Central memory CD8-positive, alpha-beta T cell (primary cell): ENCODE results near the gene HS6ST3.

Experiments
- ATAC-seq: fragments of 150-1000 bp; cut with Tn5 transposase; replicated peaks from 2 replicates; pipeline ENCODE4 v1.10.0; 2022; ENCODE audit warnings: mild to moderate bottlenecking, moderate FRiP score, moderate number of reproducible peaks; ENCODE audit not compliant: poor library complexity, severe bottlenecking; ENCODE audit errors: extremely low read depth
- DNase-seq, 2 donors: peaks; one replicate each; pipeline ENCODE4 v3.0.0; 2021; ENCODE audit warnings: low spot score in 2 of 2
- H3K27ac Mint-ChIP-seq: one replicate; pipeline ENCODE4 v1.8.0; 2022; ENCODE audit warnings: low read depth, mild to moderate bottlenecking, moderate library complexity, mixed read lengths
- H3K27me3 Mint-ChIP-seq: one replicate; pipeline ENCODE4 v1.8.0; 2022; ENCODE audit warnings: mixed read lengths
- H3K36me3 Mint-ChIP-seq: one replicate; pipeline ENCODE4 v1.8.0; 2022; ENCODE audit warnings: mild to moderate bottlenecking, moderate library complexity, mixed read lengths; ENCODE audit not compliant: insufficient read depth
- H3K4me1 Mint-ChIP-seq: one replicate; pipeline ENCODE4 v1.8.0; 2022; ENCODE audit warnings: mixed read lengths
- H3K4me3 Mint-ChIP-seq: one replicate; pipeline ENCODE4 v1.8.0; 2022; ENCODE audit warnings: mild to moderate bottlenecking, moderate library complexity, mixed read lengths
- H3K9me3 Mint-ChIP-seq: one replicate; pipeline ENCODE4 v1.8.0; 2022; ENCODE audit warnings: mixed read lengths

The HS6ST3 gene

DNA sequence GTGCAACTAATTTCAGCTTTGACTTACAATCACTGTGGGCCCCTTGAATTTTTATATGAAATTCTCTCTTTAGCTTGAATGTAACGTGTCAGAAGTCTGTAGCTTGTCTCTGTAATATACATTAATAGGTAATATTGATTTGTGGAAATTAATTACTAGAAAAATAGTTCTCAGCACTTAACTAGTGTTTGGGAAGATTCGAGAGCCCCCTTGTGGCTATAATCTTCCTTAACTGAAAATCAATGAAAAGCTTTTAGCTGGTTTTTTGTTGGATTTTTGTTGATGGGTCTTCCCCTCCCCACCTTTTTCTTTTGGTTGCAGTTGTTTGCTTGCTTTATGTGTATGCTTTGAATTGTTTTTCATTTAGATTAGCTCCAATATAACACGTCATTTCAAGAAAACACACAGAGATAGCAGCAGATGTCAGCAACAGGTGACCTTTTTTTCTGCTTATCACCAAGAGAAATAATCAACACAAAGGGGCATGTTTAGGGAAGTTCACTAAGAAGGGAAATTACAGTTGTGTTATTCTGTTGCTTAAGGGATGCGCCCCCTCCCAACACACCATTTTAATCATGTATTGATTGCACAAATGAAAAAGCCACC, 727.5 kb downstream of the HS6ST3 start:
- DNase-seq (no peak), ATAC-seq (no peak)
- H3K9me3 Mint-ChIP-seq, result peaks cover 1% of the 10 kb centered on the region
- H3K27ac Mint-ChIP-seq, result no peak overlapping the region
- H3K4me1 Mint-ChIP-seq, result no peaks in the 10 kb centered on the region
- H3K36me3 Mint-ChIP-seq, result no peaks in the 10 kb centered on the region
- no peak overlapping the region for H3K4me3 Mint-ChIP-seq
- no peaks in the 10 kb centered on the region for H3K27me3 Mint-ChIP-seq

DNA sequence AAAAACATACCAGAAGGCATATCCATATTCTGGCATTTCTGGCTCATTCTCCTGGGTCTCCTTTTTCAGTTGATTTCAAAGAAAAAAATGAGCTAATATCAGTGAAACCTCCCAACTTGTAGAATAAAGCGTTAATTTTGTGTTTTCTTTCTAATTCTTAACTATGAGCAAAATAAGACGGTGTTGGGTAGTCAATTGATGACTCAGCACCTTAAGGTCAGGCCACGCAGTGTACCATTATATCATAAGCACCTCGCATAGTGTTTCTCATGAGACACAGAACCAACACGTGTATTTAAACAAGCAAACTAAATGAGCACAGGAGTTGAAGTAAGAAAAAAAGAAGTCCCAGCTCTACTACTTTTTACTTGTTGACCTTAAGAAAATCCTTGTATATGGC, 729.5 kb downstream of the HS6ST3 start:
- Mint-ChIP-seq H3K36me3 (no peaks in the 10 kb centered on the region), H3K27me3 (no peaks in the 10 kb centered on the region), H3K4me1 (no peaks in the 10 kb centered on the region), H3K4me3 (no peak overlapping the region), H3K9me3 (no peaks in the 10 kb centered on the region), H3K27ac (no peak overlapping the region)
- ATAC-seq, result no peak
- no peak for DNase-seq

DNA sequence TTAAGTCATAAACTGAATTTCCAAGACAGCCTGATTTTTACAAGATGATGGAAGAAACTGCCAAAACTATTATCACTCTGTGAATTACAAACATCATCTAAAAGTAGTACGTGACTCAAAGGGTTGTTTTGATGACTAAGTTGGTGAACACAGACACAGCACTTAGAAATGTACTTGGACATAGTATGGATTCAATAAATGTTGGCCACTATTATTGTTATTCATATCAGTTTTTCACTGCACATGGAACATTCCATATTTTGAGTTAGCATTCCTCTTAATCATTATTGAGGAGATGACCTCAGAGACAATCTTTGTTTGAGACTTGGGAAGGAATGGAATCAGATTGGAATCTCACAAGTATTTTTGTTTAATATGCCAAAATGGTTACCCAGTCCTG, 731.5 kb downstream of the HS6ST3 start:
- ATAC-seq (no peak), DNase-seq (no peak)
- Mint-ChIP-seq H3K27ac (no peak overlapping the region), H3K4me1 (no peaks in the 10 kb centered on the region), H3K36me3 (no peaks in the 10 kb centered on the region), H3K4me3 (no peak overlapping the region), H3K9me3 (no peaks in the 10 kb centered on the region), H3K27me3 (no peaks in the 10 kb centered on the region)

DNA sequence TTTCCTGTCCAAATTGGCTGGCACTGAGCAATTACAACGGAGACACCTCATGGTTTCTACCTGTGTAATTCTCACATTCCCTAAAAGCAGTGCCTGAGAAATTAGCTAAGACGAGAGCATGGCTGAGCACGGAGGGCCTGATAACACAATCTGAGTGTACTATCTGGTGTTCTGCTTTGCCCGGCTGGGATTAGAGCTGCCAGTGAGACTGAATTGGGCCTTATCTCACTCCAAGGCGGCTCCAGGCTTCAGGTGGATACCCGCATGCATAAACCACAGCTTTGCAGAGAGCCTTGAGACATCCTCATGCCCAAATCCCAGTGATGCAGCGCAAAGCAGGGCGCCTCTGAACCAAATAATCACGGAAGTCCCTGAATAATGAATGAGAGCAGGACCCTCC, 732.1 kb downstream of the HS6ST3 start:
- Mint-ChIP-seq H3K9me3 (no peaks in the 10 kb centered on the region), H3K4me3 (no peak overlapping the region), H3K27ac (no peak overlapping the region), H3K27me3 (no peaks in the 10 kb centered on the region), H3K4me1 (no peaks in the 10 kb centered on the region), H3K36me3 (no peaks in the 10 kb centered on the region)
- DNase-seq, result no peak
- ATAC-seq, result no peak

DNA sequence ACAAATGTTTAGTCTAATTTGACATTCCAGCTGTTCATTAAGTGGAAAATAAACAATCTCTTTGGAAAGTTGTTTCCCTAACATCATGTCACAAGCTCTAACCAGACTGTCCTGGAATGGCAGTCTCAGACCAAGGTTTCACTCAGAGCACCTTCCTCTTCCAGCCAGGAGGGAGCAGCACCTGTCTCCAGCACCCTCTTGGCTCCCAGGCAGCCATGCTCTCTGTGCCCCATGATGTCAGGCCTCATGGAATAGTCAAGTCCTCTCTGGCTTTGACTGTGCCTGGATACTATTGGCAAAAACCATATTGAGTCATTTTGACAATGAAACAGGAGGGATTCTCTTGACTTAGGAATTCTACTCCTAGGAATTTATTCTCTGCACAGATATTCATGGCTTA, 733.0 kb downstream of the HS6ST3 start:
- Mint-ChIP-seq H3K4me1 (no peaks in the 10 kb centered on the region), H3K4me3 (no peak overlapping the region), H3K27me3 (no peaks in the 10 kb centered on the region), H3K36me3 (no peaks in the 10 kb centered on the region), H3K9me3 (no peaks in the 10 kb centered on the region), H3K27ac (no peak overlapping the region)
- no peak for DNase-seq
- ATAC-seq, result no peak

DNA sequence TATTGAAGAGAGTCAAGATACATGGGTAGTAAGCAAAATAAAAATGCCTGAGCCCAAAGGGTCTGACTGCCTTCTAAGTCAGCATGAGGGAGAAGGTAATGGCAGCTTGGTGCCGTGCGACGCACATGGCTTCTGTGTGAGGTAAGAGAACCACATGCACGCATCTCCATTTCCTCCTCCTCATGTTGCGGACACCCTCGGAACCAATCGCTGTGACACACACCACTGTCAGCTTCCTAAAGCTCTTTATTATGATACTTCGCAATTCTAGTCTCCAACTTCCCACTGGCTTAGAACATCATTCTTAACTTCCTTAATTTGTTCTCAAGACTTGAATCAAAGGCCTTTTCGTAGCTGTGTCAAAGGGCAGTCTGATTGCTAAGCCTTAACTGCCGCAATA, 734.2 kb downstream of the HS6ST3 start:
- Mint-ChIP-seq H3K27me3 (no peaks in the 10 kb centered on the region), H3K36me3 (no peaks in the 10 kb centered on the region), H3K4me3 (no peak overlapping the region), H3K27ac (no peak overlapping the region), H3K4me1 (no peaks in the 10 kb centered on the region), H3K9me3 (no peaks in the 10 kb centered on the region)
- DNase-seq (no peak), ATAC-seq (no peak)

DNA sequence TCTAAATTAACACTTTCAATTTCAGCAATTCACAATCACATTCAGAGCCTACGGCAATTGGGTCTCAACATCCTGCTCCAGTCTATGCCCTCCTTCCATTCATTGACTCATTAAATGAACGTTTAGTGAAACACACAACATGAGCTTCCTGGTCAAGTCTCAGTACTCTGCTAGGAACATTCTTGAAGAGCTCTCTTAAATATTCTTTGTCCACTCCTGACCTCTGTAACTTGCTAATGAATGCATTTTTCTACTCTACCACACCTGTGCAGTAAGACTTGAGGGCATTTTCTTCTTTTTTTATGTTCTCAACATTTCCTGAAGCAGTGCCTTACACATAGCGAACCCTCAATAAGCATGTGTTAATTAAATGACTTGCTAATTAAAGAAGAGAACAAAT, 735.7 kb downstream of the HS6ST3 start:
- no peaks in the 10 kb centered on the region for H3K9me3 Mint-ChIP-seq
- H3K36me3 Mint-ChIP-seq, result no peaks in the 10 kb centered on the region
- H3K4me1 Mint-ChIP-seq, result no peaks in the 10 kb centered on the region
- H3K27me3 Mint-ChIP-seq, result no peaks in the 10 kb centered on the region
- no peak overlapping the region for H3K4me3 Mint-ChIP-seq
- no peak for DNase-seq
- H3K27ac Mint-ChIP-seq, result no peak overlapping the region
- ATAC-seq, result no peak

DNA sequence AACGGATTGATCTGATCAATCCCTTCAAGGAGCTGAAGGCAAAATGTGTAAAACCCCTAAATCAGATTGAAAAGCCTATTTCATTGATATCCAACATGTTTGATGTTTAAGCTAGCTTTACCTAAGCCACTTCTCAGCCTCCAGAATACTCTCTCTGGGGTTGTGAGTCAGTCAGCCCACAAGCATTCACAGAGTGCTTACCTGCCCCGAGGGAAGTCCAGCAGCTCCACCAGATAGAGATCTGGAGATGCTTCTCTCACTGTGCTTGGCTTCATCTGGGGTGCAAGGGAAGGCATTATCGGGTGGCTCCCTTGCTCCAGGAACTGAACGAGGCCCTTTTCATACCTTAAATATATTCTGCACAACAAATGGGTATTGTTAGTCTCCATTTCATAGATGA, 744.7 kb downstream of the HS6ST3 start:
- no peaks in the 10 kb centered on the region for H3K4me1 Mint-ChIP-seq

DNA sequence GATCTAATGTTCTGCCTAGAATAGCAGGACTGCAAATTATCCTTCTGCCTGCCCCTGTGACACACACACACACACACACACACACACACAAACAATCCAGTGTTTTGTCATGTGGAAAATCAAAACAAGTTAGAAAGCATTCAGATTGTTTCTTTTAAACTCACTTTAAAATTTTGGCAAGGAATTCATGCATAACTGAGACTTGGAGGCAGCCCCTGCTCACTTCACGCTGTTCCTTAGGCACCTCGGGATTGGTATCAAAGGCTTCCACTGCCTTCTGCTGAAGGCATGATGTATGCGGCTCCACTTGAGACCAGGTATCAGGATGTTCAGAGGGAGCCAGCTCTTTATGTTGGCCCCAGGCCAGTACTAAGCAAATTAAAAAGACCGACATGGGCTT, 745.6 kb downstream of the HS6ST3 start:
- H3K36me3 Mint-ChIP-seq, result no peaks in the 10 kb centered on the region
- H3K27ac Mint-ChIP-seq, result no peak overlapping the region
- H3K4me3 Mint-ChIP-seq, result no peak overlapping the region
- ATAC-seq (no peak), DNase-seq (no peak)
- H3K9me3 Mint-ChIP-seq, result peaks cover 13% of the 10 kb centered on the region
- no peaks in the 10 kb centered on the region for H3K4me1 Mint-ChIP-seq
- no peaks in the 10 kb centered on the region for H3K27me3 Mint-ChIP-seq

More for the DNA sequence above, 744.7 kb downstream of the HS6ST3 start:
- H3K4me3 Mint-ChIP-seq, result no peak overlapping the region
- H3K9me3 Mint-ChIP-seq, result peaks cover 13% of the 10 kb centered on the region
- no peaks in the 10 kb centered on the region for H3K36me3 Mint-ChIP-seq
- ATAC-seq (no peak), DNase-seq (no peak)
- no peaks in the 10 kb centered on the region for H3K27me3 Mint-ChIP-seq
- no peak overlapping the region for H3K27ac Mint-ChIP-seq

DNA sequence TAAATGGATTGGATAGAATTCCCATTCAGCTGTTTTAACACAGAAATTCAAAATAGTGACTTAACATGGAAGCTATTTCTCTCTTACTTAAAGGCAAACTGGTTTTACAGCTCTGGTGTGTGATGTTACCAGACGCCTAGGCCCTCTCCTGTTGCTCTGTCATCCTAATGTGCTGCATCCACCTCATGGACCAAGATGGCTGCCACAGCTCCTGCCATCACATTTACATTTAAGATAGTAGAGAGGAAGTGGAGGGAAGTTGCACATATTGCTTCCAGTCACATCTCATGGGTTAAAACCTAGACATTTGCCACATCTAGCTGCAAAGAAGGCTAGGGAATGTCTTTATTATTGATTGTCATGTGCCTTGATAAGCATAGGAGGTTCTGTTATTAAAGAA, 746.8 kb downstream of the HS6ST3 start:
- Mint-ChIP-seq H3K4me3 (no peak overlapping the region), H3K36me3 (no peaks in the 10 kb centered on the region), H3K4me1 (no peaks in the 10 kb centered on the region), H3K27me3 (no peaks in the 10 kb centered on the region), H3K9me3 (peaks cover 7% of the 10 kb centered on the region), H3K27ac (no peak overlapping the region)
- DNase-seq (no peak), ATAC-seq (no peak)

DNA sequence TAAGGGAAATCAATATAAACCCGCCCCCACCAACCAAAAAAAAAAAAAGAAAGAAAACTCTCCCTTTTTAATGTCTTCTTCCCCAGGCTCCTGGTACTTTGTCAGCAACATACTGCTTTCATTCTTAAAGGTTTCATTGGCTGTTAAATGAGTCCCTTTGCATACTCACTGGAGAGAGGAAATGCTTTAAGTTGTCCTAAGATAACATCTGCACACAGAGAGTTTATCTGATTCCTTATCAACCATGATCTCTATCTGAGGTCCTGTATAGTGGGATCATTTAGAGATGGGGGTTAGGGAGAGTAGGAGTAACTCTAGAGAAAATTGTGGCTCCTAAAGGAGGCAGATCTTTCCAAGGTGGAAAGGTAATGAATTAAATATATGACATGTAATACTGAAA, 747.9 kb downstream of the HS6ST3 start:
- no peaks in the 10 kb centered on the region for H3K36me3 Mint-ChIP-seq
- DNase-seq (no peak), ATAC-seq (no peak)
- no peak overlapping the region for H3K4me3 Mint-ChIP-seq
- no peaks in the 10 kb centered on the region for H3K27me3 Mint-ChIP-seq
- H3K9me3 Mint-ChIP-seq, result peaks cover 7% of the 10 kb centered on the region
- no peaks in the 10 kb centered on the region for H3K4me1 Mint-ChIP-seq
- H3K27ac Mint-ChIP-seq, result no peak overlapping the region

DNA sequence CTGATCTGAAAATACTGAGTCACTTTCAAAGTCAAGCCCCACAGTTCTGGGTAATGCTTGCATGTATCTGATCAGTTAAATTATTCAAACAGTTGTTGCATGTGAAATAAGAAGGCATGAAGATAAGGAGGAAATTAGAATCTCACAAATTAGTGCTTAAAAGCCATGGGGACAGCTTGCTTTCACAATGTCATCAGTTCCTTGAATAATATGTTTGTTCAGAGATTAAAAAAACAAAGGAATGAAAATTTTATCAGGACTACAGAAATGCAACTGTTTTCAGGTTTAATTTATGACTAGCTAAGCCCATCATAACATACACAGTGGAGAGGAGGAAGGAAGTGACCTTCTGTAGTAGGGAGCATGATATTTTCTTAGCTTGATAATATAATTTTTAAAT, 754.3 kb downstream of the HS6ST3 start:
- Mint-ChIP-seq H3K9me3 (peaks cover 10% of the 10 kb centered on the region), H3K27ac (no peak overlapping the region), H3K4me3 (no peak overlapping the region), H3K36me3 (no peaks in the 10 kb centered on the region), H3K27me3 (no peaks in the 10 kb centered on the region), H3K4me1 (no peaks in the 10 kb centered on the region)
- ATAC-seq (no peak), DNase-seq (no peak)

DNA sequence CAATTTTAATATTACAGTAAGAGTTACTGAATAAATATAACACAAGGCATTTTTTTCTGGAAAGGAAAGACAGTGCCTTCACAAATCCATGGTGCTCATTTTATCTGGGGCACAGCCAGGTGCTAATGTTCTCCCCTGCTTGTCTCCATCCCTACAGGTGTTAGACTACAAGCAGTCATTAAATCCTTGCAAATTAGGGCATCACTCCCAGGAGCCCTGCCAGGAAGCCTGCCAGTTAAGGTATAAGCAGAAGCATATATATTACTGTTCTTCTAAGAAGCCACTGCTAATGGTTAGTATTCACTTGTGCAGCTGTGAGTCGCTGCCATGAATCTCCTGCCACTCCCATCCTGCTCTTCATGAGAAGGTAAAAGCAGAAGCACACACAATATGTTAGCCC, 754.7 kb downstream of the HS6ST3 start:
- ATAC-seq, result no peak
- Mint-ChIP-seq H3K4me1 (no peaks in the 10 kb centered on the region), H3K36me3 (no peaks in the 10 kb centered on the region), H3K9me3 (peaks cover 10% of the 10 kb centered on the region), H3K27ac (no peak overlapping the region), H3K27me3 (no peaks in the 10 kb centered on the region), H3K4me3 (no peak overlapping the region)
- no peak for DNase-seq

DNA sequence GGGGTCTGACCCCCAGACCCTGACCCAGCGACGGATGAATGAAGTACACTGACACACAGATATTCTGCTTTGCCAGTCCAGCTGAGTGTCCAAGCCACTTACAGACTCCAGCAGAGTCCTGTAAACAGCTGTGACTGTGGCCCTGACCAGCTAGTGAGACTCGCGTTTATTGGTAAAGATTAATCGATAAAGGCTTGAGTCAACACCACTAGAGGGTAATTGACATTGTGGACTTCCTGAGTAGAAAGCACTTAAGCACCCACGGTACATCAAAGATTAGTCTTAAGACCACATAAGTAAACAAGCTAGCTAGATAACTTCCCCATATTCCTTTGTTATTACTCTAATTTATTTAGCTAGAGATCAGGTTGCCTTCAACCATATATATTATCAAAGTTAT, 758.4 kb downstream of the HS6ST3 start:
- H3K4me1 Mint-ChIP-seq, result no peaks in the 10 kb centered on the region
- no peak overlapping the region for H3K27ac Mint-ChIP-seq
- DNase-seq, result no peak
- no peak overlapping the region for H3K4me3 Mint-ChIP-seq
- H3K27me3 Mint-ChIP-seq, result no peaks in the 10 kb centered on the region
- ATAC-seq, result no peak
- H3K9me3 Mint-ChIP-seq, result peaks cover 10% of the 10 kb centered on the region
- no peaks in the 10 kb centered on the region for H3K36me3 Mint-ChIP-seq
